Endodermal cell (in vitro differentiated cells): Measurements from ENCODE around the gene CAPZA2. TPM values are rescaled to one million over a fixed set of nuclear protein-coding genes. Genes with fewer than 3 reads are reported as not detected.

Experiments used
- DNase-seq: peaks from one replicate; pipeline ENCODE4 v3.0.0-alpha.2; 2017
- H3K27ac ChIP-seq: 2 replicates; pipeline ENCODE4 v1.5.1; 2013; ENCODE audit warnings: mild to moderate bottlenecking, low read depth, low read length, moderate library complexity
- H3K27me3 ChIP-seq: 2 replicates; pipeline ENCODE4 v1.6.1; 2013; ENCODE audit warnings: mild to moderate bottlenecking, low read length, moderate library complexity; ENCODE audit not compliant: insufficient read depth, control insufficient read depth, poor library complexity, severe bottlenecking
- H3K36me3 ChIP-seq: 2 replicates; pipeline ENCODE4 v1.7.0; 2013; ENCODE audit warnings: mild to moderate bottlenecking, low read length, moderate library complexity; ENCODE audit not compliant: control insufficient read depth, insufficient read depth
- H3K4me1 ChIP-seq: one replicate; pipeline ENCODE4 v1.7.0; 2013; ENCODE audit warnings: low read length; ENCODE audit not compliant: control insufficient read depth, insufficient read depth
- H3K4me3 ChIP-seq: 2 replicates; pipeline ENCODE4 v1.5.1; 2013; ENCODE audit warnings: mild to moderate bottlenecking, low read length, moderate library complexity
- H3K9ac ChIP-seq: 2 replicates; pipeline ENCODE4 v1.6.1; 2013; ENCODE audit warnings: mild to moderate bottlenecking, low read length, moderate library complexity; ENCODE audit not compliant: poor library complexity, severe bottlenecking; ENCODE audit errors: extremely low read depth
- H3K9me3 ChIP-seq: 2 replicates; pipeline ENCODE4 v1.6.1; 2013; ENCODE audit warnings: mild to moderate bottlenecking, low read length, moderate library complexity; ENCODE audit not compliant: control insufficient read depth
- H3K27ac Mint-ChIP-seq: 2 replicates; pipeline ENCODE4 v1.8.0; 2020; ENCODE audit warnings: mixed read lengths
- H3K27me3 Mint-ChIP-seq: 2 replicates; pipeline ENCODE4 v1.8.0; 2021; ENCODE audit warnings: mild to moderate bottlenecking, mixed read lengths; ENCODE audit not compliant: insufficient read depth
- H3K36me3 Mint-ChIP-seq: 2 replicates; pipeline ENCODE4 v1.8.0; 2020; ENCODE audit warnings: low read depth, mixed read lengths
- H3K4me1 Mint-ChIP-seq: 2 replicates; pipeline ENCODE4 v1.8.0; 2020; ENCODE audit warnings: mixed read lengths
- H3K4me3 Mint-ChIP-seq: 2 replicates; pipeline ENCODE4 v1.8.0; 2020; ENCODE audit warnings: mild to moderate bottlenecking, moderate library complexity, mixed read lengths
- H3K9me3 Mint-ChIP-seq: 2 replicates; pipeline ENCODE4 v1.8.0; 2020; ENCODE audit warnings: mild to moderate bottlenecking, mixed read lengths
- WGBS, 2 experiments: methylation state at CpG; one replicate each; pipeline versions ENCODE4 v1.1.5 to v1.1.7; 2013; ENCODE audit warnings: missing lambda C conversion rate in 2 of 2, mixed read lengths in 1 of 2; ENCODE audit not compliant: insufficient coverage in 1 of 2, insufficient read length in 1 of 2; 5-methylcytosine and 5-hydroxymethylcytosine counted together
- total RNA-seq, 2 donors: library from RNA; stranded (reverse); fragmentation: NEBNext Ultra II Directional in 1 of 2; extraction: Animal tissue kit (Norgen Biotek cat#: 25700) in 1 of 2; gene quantifications; 2 replicates in 1 of 2; 3 replicates in 1 of 2; pipeline ENCODE4 v1.2.1, GENCODE V29; 2021
- TF ChIP-seq, protein P1 (sequence below): fragments of 200-600 bp; sonication (generic); conservative IDR thresholded peaks from 2 replicates; pipeline ENCODE4 v1.5.0; 2021; ENCODE audit warnings: antibody characterized with exemption, mild to moderate bottlenecking

Gene CAPZA2
- total RNA-seq, 2 donors from 2014 or later = 127 to 133 TPM

DNA sequence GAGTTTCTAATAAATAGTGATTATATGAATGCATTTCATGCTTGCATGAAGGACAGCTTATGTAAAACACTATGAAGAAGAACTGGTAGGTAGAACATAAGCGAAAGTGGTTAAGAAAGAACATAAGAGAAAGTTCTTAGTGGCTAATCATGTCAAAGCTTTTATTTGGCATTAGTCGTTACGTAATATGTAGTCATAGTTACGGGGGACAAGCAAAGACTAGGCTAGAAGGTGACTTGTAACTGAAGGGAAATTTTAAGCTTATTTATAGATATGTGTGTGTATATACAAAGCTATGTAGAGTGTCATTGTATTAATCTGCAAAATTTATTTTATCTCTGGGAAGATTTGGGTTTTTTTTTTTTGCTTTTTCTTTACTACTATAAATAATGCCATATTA lies 36.9 kb downstream of the CAPZA2 start:
- Mint-ChIP-seq H3K36me3 (peaks cover 40% of the 10 kb centered on the region), H3K9me3 (no peaks in the 10 kb centered on the region), H3K27me3 (no peaks in the 10 kb centered on the region), H3K4me1 (no peaks in the 10 kb centered on the region), H3K27ac (no peak overlapping the region), H3K4me3 (no peak overlapping the region)
- H3K27ac ChIP-seq = no peak overlapping the region
- no peak for DNase-seq
- H3K4me1 ChIP-seq = no peaks in the 10 kb centered on the region
- H3K4me3 ChIP-seq = no peak overlapping the region
- no peak overlapping the region for H3K9ac ChIP-seq
- H3K9me3 ChIP-seq = no peaks in the 10 kb centered on the region
- WGBS, 2 experiments = 96 to 97% methylated on average over 4 of the region's 4 CpGs
- no peaks in the 10 kb centered on the region for H3K27me3 ChIP-seq
- TF ChIP-seq, protein P1, sequence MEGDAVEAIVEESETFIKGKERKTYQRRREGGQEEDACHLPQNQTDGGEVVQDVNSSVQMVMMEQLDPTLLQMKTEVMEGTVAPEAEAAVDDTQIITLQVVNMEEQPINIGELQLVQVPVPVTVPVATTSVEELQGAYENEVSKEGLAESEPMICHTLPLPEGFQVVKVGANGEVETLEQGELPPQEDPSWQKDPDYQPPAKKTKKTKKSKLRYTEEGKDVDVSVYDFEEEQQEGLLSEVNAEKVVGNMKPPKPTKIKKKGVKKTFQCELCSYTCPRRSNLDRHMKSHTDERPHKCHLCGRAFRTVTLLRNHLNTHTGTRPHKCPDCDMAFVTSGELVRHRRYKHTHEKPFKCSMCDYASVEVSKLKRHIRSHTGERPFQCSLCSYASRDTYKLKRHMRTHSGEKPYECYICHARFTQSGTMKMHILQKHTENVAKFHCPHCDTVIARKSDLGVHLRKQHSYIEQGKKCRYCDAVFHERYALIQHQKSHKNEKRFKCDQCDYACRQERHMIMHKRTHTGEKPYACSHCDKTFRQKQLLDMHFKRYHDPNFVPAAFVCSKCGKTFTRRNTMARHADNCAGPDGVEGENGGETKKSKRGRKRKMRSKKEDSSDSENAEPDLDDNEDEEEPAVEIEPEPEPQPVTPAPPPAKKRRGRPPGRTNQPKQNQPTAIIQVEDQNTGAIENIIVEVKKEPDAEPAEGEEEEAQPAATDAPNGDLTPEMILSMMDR = no peak
- H3K36me3 ChIP-seq = peaks cover 68% of the 10 kb centered on the region

DNA sequence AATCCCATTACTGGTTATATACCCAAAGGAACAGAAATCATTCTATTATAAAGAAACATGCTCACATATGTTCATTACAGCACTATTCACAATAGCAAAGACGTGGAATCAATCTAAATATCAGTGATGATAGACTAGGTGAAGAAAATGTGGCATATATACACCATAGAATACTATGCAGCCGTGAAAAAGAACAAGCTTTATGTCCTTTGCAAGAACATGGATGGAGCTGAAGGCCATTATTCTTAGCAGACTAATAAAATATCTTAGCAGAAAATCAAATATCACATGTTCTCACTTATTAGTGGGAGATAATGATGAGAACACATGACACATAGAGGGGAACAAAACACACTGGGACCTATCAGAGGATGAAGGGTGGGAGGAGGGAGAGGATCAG lies 38.8 kb downstream of the CAPZA2 start:
- H3K9me3 ChIP-seq = no peaks in the 10 kb centered on the region
- Mint-ChIP-seq H3K27me3 (no peaks in the 10 kb centered on the region), H3K4me3 (no peak overlapping the region), H3K9me3 (no peaks in the 10 kb centered on the region), H3K27ac (no peak overlapping the region), H3K36me3 (peaks cover 37% of the 10 kb centered on the region), H3K4me1 (peaks cover 3% of the 10 kb centered on the region)
- H3K9ac ChIP-seq = no peak overlapping the region
- H3K4me3 ChIP-seq = no peak overlapping the region
- H3K4me1 ChIP-seq = no peaks in the 10 kb centered on the region
- no peaks in the 10 kb centered on the region for H3K27me3 ChIP-seq
- WGBS, 2 experiments = 96% methylated on average over 2 of the region's 2 CpGs; no CpG with 5 or more reads in 1 of the 2 experiments
- H3K27ac ChIP-seq = no peak overlapping the region
- peaks cover 69% of the 10 kb centered on the region for H3K36me3 ChIP-seq
- TF ChIP-seq, protein P1 = no peak
- DNase-seq = no peak

DNA sequence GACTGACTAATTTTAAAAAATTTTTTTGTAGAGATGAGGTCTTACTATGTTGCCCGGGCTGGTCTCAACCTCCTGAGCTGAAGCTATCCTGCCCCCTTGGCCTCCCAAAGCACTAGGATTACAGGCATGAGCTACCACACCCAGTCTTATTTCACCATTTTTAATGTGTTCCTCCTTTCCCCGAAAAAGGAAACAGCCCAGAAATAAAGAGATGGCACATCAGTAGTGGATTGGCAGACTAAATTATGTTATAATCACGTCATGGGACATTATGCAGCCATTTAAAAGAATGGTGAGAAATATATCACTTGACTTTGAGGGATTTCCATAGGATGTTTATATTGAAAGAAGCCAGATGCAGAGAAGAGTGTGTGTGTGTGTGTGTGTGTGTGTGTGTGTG lies 40.5 kb downstream of the CAPZA2 start:
- no peak overlapping the region for H3K9ac ChIP-seq
- H3K4me3 Mint-ChIP-seq = no peak overlapping the region
- no peaks in the 10 kb centered on the region for H3K4me1 ChIP-seq
- peaks cover 47% of the 10 kb centered on the region for H3K36me3 Mint-ChIP-seq
- TF ChIP-seq, protein P1 = no peak
- no peak overlapping the region for H3K27ac Mint-ChIP-seq
- H3K27me3 Mint-ChIP-seq = no peaks in the 10 kb centered on the region
- H3K4me3 ChIP-seq = no peak overlapping the region
- no peak for DNase-seq
- peaks cover 3% of the 10 kb centered on the region for H3K4me1 Mint-ChIP-seq
- no peaks in the 10 kb centered on the region for H3K9me3 Mint-ChIP-seq
- no peaks in the 10 kb centered on the region for H3K27me3 ChIP-seq
- H3K9me3 ChIP-seq = no peaks in the 10 kb centered on the region
- peaks cover 74% of the 10 kb centered on the region for H3K36me3 ChIP-seq
- H3K27ac ChIP-seq = no peak overlapping the region
- WGBS, 2 experiments = 88 to 92% methylated on average over 2 to 3 of the region's 3 CpGs
